Fibroblast of skin of left biceps (primary cell): ENCODE data around the gene SUGCT.

Experiments
- DNase-seq, 2 experiments: peaks; one replicate each; pipeline ENCODE4 v3.0.0-alpha.2; 2013; ENCODE audit warnings: low read depth in 2 of 2

SUGCT gene

DNA sequence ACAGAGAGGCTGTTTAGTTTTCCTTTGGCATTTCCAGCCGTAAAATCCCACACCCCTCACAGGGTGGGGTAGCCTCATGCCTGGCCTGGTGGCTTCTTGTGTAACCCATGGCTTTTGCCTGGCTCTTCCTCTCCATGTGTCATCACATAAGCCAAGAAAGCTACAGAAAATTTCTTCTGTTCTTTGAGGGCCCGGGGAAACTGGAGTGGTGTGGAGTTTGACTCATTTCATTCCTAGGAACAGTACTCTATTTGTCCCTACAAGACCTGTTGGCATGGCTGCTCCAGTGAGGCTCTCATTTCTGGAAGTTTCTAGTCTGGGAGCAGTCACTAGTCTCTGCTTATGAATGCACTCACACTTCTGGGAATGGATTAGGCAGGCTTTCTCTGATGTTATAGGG, 523.9 kb downstream of the SUGCT start:
- DNase-seq: no peak

DNA sequence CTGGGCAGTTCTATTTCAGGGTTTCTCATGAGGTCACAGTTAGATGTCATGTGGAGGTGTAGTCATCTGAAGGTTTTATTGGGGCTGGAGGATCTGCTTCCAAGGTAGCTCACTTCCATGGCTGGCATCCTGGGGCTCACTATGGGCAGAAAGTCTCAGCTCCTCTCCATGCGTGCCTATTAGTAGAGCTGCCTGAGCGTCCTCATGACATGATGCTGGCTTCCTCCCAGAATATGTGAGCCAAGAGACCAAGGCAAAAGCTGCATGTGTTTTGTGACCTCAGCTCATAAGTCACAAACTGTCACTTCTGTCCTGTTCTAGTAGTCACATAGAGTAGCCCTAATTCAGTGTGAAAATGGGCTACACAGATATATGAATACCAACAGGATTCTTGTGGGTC, 524.4 kb downstream of the SUGCT start:
- no peak for DNase-seq

DNA sequence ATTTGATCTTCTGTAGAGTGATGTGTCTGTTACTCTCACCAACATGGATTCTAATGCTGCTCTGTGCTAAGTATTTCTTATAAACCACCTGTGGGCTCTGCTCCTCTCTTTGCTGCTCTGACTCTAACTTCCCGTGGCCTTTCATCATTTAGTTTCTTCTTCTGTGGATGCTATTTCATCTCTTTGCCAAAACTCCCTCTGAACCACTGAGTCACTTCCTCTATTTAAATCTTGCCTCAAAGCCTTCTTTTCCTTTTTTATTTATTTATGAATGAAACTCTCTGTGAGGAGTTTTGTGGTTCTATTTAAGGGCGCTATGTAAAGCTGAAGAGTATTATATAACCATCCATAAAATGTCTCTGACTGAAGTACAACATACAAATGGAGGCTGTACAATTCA, 538.5 kb downstream of the SUGCT start:
- DNase-seq: peak; percentile 52 to 62

DNA sequence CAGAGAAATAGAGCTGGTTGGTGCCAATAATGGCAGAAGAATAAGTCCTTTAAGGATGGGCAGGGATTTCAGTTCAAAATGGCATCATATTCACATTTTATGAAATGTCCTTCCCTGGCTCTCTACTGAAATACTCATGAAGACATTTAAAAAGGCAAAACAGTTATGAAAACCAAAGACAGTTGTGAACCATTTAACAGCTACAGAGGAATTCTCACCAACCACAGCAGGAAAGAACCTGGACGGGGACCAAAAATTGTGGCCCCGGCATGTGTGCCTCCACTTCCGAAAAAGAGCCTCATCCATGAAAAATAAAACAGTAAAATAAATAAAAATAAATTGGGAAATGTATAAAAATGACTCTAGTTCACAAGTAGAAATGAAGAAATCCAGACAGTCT, 539.5 kb downstream of the SUGCT start:
- DNase-seq: no peak

DNA sequence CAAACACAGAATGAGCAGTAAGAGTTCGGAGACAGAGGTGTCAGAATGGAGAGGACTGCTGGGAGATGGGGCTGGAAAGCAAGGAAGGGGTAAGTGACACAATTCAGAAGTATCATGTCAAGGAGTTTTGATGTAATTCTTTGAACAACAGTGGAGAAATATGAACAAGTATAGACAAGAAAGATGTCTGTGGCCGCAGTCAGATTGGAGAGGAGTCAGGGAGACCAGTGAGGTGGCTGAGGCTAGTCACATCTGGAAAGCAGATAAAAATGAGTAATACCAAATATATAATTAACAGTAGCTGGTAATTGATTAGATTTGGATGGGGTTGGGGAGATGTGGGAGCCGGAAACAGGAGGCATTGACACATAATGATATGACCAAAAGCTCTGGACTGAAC, 540.9 kb downstream of the SUGCT start:
- no peak for DNase-seq

DNA sequence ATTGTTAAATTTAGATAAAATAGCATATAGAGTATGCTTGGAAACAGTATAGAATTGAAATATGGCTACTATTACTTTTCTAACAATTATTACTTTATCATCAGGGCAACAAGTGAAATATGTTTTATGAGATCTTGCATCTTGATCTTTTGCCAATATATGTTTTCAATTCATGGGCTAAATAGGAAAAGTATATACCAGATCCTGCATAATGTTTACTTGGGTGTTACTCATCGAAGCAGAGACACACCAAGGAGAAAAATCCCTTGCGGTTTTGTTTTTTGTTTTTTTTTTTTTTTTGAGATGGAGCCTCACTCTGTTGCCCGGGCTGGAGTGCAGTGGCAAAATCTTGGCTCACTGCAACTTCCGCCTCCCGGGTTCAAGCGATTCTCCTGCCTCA, 541.4 kb downstream of the SUGCT start:
- DNase-seq: no peak

DNA sequence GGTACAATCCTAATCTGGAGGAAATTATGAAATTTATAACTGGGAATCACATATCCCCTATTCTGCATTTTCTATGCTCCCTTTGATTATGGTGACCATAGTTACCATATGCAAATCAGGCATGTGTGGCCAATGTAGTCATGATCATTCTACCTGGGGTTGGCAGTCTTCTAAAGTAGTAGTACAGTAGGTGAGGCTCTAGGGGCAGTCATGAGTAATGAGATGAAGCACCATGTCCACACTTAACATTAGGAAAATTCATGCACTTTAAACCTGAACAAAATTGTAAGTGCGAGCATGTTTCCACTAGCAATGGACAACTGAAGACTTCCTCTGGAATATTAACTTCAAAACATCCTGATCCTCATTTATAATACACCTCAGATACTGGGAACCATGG, 545.9 kb downstream of the SUGCT start:
- no peak for DNase-seq

DNA sequence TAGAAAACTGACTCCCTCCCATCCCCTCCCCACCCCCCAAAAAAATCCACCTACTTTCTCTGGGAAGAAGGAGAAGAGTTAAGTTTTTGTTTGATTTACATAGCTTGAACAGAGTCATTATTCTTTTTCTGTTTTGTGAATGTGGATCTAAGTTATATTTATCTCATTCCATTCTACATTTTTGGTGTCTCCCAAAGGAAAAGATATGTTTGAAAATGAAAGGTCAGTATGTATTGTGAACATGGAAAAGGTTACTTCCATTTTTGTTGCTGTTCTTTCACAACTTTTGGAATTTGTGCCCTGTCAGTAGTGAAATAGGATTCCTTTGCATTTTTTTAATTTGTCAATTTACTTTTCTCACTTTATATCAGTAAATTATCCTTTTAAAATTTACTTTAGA, 547.9 kb downstream of the SUGCT start:
- DNase-seq: peak in 1 of 2 experiments; percentile 18

DNA sequence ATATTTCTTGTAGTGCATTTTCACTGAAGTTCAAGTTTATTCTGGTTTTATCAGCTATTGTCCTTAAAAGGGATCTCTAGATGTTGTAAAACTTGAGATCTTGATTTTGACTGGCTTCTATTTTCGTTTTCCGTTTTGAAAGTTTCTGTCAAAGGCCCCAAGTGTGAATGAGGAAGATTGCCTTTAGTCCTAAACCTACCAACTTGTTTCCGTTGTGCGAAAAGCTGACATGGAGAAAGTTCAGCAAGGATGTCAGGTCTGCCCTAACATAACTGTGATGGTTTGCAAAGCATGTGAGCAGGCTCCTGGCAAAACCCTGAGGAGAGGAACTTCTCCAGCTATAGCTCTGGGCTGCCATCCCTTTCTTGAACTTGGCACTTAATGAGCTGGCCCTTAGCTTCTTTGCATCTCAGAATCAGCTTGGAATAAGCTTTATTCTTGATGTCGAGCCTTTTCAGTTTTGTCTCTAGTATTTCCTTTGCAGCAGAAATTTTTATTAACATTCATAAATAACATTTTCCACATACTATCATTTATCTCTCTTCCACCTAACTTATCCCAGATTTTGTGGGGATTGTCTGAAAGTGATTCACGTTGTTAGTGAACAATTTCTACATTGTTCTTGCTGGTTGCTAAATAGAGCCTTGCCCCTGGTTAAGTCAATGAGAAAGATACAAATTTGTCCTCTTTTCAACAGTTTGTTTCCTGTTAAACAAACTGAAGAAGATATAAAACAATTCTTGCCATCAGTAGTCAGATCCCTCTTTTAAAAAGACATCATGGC, 559.4 kb downstream of the SUGCT start:
- no peak for DNase-seq

DNA sequence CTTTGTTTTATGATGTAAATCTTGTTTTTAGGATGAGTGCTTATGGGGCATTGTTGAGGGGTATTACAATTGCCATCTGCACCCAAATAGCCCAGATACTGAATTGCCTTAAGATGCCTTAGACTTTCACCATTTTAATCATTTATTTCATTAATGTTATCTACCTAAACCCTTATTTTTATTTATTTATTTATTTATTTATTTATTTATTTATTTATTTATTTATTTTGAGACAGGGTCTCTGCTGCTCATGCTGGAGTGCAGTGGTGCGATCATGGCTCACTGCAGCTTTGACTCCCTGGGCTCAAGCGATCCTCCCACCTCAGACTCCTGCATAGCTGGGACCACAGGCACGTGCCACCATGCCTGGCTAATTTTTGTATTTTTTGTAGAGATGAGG, 560.2 kb downstream of the SUGCT start:
- no peak for DNase-seq

DNA sequence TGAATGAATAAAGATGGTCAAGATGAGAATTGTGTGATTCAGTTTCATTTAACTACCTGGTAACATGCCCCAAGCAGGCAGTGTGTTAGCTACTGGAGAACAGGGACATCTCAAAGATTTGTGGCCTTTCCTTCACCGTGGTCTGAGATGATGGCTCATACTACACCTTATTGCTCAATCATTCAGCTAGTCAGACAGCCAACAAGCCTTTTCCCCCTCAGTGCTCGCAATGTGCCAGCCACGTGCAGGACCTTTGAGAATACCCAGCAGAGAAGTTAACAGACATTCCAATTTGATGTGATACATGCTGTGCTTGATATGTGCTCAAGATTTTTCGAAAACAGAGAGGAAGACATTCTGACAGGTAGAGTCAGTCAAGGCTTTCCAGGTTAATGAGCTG, 562.8 kb downstream of the SUGCT start:
- no peak for DNase-seq

DNA sequence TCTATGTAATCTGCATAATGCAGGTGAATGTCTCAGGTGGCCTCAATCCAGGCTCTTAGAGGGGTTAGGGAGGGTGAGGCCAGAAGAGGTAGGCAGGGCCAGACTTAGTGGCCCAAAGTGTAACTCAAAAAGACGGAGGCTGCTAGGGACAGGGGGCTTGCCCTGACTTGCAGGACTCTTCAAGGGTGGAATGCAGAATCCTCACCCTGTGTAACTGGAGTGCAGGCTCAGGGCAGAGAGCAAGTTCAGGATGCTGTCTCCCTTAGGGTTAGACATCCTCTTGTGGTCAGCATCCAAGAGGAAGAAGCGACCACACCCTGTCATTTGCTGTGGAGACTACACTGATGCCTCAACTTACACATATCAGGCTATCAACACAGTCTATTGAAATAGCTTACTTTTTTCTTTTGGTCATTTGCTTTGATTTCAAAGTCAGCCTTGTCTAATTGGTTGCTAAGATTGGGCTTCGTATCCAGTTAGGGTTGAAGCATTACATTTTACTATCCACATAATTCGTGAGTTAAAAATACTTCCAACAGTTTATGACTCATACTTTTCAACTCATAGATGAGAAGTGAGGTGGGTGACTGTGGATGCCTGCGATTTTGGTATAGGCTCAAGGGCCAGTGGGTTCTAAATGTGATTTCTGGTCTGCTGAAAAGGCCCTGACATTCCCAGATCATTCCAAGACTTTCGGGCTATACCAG, 563.6 kb downstream of the SUGCT start:
- DNase-seq: no peak

DNA sequence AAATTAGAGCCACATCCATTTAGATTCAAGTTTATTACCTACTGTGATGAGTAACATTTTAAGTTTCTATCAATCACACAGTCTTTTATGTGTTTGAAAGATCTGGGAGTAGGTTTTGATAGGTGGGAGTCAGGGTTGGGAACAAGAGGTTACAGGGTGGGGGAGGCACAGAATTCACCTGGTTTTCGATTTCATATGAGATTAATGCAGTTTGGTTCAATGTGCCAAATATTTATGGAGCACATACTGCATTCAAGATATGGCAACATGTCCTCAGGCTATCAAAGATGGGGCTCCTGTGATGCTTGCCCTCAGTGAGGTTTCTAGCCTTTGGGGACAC, 564.1 kb downstream of the SUGCT start:
- no peak for DNase-seq

DNA sequence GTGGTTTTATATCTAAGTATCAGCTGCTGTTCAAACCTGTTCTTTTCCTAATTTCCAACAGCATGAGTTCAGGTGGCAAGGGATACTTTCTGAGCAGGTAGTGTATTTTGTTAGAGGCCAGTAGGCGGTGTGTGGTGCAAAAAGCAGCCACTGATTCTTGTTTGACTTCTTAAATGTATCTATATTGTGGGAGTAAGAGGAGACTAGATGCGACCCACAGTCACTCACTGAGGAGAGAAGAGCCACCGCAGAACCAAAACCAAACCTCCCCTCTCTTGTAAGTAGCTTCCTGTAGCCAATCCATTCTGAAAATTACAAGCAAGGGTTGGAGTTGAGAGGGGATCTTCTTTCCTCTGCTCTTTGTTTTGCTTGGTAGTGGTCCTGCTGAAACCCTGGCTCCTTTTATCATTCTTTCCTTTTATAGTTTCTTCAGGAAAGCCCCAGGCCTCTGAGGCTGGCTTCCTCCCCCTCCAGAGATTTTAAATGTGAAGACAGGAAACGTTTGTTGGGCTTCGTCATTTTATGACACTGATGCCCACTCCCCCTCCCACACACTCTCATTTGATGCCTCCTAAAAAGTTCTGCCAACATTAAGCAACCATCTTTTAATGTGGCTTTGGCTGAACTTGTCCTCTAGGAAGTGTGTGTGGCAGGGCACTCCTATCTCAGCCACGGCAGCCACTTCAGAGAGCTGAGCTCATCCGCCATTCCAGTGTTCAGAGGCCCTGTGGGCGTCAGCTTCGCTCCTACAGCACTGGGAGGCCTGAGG, 566.0 kb downstream of the SUGCT start:
- no peak for DNase-seq

DNA sequence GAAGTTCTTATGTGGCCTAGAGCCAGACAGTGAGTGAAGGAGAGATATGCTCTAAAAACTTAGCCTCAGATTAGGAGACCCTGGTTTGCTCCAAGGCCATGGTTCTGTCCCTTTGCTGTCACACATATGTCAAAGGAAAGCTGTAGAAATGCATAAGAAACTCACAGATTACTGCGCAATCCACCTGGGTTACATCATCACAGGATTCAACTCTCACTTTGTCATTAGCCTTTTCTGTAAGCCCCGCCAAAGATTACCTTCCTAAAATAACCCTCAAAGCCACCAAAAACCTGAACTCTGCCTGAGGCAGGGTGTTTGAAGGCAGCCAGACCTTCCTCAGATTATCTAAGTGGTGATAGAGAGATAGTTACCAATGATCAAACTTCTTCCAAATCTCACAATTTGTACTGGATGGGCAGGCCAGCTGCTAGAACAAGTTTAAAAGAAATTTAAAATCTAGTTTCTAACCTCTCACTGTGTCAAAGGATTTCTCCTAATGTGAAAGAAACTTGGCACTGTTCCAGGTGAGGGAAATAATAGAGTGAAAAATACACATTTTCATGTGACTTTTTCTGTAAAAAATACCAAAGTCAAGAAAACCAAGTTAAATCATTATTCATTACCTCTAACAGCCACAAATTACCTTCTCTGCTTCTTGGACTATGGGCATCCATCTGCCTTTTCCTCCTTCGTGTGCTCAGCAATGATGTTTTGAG, 567.2 kb downstream of the SUGCT start:
- DNase-seq: no peak

DNA sequence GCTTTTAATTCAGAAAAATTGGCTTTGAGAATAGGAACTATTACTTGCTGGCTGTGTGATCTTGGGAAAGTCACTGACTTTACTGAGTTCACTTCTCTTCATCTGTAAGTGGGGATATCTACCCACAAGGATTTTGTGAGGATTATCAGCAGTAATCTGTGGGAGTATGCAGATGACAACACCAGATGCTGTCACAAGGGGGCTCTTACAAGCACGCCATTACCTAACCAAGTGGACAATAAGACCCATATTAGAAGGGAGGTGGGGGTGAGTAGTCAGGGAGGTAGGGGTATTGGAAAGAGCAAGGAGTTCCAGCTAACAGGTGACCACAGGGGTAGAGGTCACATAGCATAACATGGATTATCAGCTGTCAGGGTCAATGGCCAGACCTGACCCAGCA, 569.4 kb downstream of the SUGCT start:
- no peak for DNase-seq

DNA sequence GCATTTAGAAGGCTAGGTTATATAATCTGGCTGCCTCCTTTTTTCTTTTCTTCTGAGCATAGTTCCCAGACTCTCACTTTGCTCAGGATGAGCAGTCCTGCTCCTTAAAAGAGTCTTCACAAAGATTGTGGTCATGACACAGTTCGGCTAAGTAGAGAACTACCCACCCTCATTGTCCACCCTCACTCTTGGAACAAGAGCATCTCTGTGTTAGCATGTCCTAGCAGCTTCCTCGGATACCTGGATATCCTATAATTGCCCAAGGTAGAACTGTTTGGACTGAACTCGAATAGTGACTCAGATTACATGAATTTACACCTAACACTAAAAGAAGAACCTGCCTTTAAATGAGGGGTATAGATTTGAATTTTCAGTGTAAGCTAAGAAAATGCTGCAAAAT, 572.0 kb downstream of the SUGCT start:
- no peak for DNase-seq

DNA sequence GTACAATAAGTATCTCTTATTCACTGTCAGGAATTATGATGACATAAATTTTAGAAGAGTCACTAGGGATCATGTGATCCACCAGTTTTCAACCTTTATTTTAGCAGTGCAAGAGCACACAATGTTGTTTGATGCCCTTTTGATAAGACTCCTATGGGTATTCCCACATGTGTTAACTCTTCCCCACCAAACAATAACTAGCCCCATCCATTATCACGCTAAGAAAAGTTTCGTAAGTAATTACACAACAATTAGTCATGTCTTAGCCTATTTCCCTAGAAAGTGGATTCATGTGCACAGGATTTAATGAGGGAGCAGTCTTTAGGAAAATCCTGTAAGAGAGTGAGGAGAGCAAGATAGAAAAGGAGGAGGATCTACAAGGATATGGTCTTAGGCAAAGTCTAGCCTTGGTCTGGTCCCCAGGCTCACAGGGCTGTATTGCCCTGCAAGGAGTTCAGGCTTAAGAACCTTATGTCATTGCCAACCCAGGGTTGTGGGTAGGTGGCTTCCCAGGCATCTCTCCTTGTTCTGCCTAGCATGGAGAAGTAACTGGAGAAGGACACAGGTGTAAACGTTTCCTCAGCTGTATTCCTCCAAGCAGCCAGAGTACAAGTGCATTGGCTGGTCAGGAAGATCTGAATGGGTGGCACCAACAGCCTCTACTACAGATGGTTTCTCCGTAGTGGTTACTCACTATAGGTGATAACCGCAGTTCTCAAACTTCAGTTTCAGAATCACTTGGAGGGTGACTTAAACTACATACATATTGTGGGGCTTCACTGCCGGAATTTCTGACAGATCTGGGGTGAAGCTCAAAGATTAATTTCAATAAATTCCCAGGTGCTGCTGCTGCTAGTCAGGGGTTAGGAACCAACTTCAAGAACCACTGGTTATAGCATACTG, 574.5 kb downstream of the SUGCT start:
- no peak for DNase-seq

DNA sequence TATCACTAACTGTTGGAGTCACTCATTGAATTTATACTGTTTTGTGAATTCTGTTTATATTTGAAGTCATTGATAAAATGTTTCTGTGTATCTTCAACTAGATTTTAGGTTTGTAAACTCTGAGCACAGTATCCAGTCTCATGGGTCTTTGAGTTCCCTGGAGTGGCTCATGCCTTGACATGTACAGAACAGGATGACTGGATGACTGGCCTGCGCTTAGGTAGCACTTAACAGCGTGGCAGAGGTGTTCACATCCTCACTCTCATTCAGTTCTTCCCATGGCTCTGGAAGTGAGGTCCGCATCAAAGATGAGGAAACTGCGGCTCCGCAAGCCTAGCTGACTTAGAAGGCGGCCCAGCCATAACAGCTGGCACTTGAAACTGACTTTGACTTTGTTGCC, 576.9 kb downstream of the SUGCT start:
- no peak for DNase-seq

DNA sequence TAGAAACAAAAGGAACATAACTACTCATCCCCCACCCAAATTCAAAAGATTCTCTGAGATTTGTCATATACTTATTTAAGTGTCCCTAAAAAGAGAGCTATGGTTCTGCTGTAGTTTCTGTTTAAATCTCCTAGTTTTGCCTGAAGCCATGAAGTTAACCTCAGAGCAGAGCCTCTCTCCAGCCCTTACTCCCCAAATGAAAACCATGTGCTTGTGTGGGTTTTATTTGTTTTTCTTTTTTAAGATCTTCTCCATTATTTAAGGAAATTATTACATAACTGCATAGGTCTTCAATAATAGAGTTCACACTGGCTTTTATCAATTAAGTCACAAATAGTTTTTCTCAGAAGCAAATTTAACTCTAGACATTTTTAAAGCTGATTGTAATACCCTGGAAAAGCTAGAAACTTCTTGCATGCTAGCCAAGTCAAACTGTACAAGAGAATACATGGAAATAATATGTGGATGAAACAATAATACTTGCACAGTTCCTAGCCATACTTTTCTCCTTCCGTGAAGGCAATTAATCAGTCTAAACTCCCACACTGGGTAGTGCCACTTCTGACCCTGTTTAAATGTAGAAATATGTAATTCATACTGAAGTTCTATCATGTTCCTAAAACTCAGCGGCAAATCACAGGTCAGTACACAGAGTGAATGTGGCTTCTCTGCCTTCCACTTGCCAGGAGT, 579.7 kb downstream of the SUGCT start:
- DNase-seq: no peak

DNA sequence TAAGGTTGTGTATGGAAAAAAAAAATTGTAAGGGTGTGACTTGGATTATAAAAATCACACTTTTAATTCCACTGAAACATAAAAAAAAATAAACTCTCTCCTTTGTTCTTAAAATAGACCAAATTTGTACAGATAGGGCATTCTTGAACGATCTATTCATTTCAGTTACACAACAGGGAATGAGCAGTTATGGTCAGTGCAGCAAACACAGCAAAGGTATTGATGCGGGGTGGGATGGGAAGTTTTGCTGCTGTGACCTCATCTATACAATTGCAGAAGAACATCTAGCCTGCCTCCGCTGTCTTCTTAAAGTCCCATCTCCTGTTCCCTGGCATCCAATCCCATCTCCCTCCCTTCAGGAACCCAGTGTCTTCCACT, 580.2 kb downstream of the SUGCT start:
- DNase-seq: no peak
